ENCODE results near the gene SH3TC2. TPM values are rescaled to one million over a fixed set of nuclear protein-coding genes. Genes with fewer than 3 reads are reported as not detected.

The SH3TC2 gene
- total and polyA plus RNA-seq, 8 donors, result under 0.01 to 3.1 (median 0.46) TPM; not detected in 1

DNA sequence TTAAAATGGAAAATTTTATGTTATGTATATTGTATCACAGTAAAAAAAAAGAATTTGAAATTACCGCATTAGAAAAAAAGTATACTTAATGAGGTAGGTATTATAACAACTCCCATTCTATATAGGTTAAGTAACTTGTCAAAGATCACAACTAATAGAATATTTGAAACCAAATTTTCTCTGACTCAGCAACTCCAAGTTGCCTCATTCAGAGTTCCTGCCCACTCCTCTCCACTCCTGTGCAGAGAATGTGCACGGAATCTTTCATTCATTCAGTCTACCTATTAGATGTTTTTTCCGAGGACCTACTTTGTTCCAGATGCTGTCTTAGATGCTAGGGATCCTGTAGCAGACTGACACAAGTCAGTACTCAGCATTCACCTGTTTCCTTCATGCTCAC is 15.4 kb downstream of the SH3TC2 start:
- TF ChIP-seq EP300 (IDR thresholded peaks at IDR 0.05) (no peak), POLR2A (IDR thresholded peaks at IDR 0.05) (no peak), POLR2AphosphoS5 (IDR thresholded peaks at IDR 0.05) (no peak)
- TF ChIP-seq, protein P1, sequence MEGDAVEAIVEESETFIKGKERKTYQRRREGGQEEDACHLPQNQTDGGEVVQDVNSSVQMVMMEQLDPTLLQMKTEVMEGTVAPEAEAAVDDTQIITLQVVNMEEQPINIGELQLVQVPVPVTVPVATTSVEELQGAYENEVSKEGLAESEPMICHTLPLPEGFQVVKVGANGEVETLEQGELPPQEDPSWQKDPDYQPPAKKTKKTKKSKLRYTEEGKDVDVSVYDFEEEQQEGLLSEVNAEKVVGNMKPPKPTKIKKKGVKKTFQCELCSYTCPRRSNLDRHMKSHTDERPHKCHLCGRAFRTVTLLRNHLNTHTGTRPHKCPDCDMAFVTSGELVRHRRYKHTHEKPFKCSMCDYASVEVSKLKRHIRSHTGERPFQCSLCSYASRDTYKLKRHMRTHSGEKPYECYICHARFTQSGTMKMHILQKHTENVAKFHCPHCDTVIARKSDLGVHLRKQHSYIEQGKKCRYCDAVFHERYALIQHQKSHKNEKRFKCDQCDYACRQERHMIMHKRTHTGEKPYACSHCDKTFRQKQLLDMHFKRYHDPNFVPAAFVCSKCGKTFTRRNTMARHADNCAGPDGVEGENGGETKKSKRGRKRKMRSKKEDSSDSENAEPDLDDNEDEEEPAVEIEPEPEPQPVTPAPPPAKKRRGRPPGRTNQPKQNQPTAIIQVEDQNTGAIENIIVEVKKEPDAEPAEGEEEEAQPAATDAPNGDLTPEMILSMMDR (IDR thresholded peaks at IDR 0.05), result no peak
- intact Hi-C loops (cut with DNase I; ENCODE audit: low total_unique reads), result no loop called here
- H3K36me3 ChIP-seq, result no peaks in the 10 kb centered on the region
- H3K9me3 ChIP-seq, result no peaks in the 10 kb centered on the region
- no peaks in the 10 kb centered on the region for H3K4me1 ChIP-seq
- 87 to 97% (median 91%) methylated on average over 3 of the region's 3 CpGs for WGBS, 5 donors
- no peaks in the 10 kb centered on the region for H3K27me3 ChIP-seq
- H3K27ac ChIP-seq, result no peak overlapping the region
- no peak for DNase-seq
- H3K4me3 ChIP-seq, result no peak overlapping the region

DNA sequence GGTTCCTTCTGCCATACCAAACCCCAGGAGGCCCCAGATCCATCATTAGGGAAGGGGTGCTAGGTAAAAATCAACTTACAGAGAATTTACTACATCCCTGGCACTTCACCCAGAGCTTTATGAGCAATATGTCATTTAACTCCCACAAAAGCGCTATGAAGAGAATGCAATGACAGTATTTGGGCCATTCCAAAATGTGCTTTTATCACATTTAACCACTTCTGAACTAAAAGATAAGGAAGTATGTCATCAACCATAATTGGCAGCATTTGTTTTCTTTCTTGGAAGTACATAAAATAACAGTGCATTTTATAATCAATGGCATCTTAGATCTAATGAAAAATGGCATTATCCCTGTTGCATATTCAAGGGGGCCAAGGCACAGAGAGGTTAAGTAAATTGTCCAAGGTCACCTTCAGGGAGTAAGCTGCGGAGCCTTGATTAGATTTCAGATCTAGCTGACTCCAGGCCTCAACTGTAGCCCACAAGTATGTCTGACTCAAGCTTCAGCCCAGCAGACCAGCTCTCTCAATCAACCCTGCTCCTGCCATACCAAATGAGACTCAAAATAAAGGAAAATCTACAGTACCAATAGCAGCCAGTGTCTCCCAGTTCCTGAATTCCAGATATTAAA is 16.5 kb downstream of the SH3TC2 start:
- whole genome bisulfite sequencing, 5 donors, result 71 to 87% (median 80%) methylated on average over 2 of the region's 2 CpGs
- Histone ChIP-seq H3K27ac (no peak overlapping the region), H3K9me3 (no peaks in the 10 kb centered on the region), H3K4me3 (no peak overlapping the region), H3K36me3 (no peaks in the 10 kb centered on the region), H3K4me1 (no peaks in the 10 kb centered on the region), H3K27me3 (no peaks in the 10 kb centered on the region)
- DNase-seq, result no peak
- TF ChIP-seq POLR2A (IDR thresholded peaks at IDR 0.05), result no peak
- no peak for TF ChIP-seq EP300 (IDR thresholded peaks at IDR 0.05)
- no peak for TF ChIP-seq POLR2AphosphoS5 (IDR thresholded peaks at IDR 0.05)
- TF ChIP-seq, protein P1 (IDR thresholded peaks at IDR 0.05), result no peak
- intact Hi-C loops (cut with DNase I; ENCODE audit: low total_unique reads), result no loop called here

DNA sequence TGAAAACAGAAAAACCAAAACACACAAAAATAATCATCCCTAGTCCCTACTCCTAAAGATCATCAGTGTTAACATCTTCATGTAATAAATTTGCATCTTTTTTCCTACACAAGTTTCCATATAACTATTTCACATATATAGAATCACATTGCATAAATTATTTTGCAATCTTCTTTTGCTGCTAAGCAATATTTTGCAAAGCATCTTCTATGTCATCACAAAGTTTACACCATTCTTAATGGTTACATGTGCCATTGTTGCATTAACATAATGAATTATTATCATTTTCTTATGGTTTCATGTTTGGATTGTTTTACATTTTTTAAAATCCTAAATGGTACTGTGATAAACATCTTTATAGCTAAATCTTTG is 17.8 kb downstream of the SH3TC2 start:
- no peaks in the 10 kb centered on the region for H3K27me3 ChIP-seq
- no peaks in the 10 kb centered on the region for H3K36me3 ChIP-seq
- H3K4me3 ChIP-seq, result no peak overlapping the region
- no peak for DNase-seq
- H3K27ac ChIP-seq, result no peak overlapping the region
- H3K9me3 ChIP-seq, result no peaks in the 10 kb centered on the region
- H3K4me1 ChIP-seq, result peaks cover 0 to 2% (median 0%) of the 10 kb centered on the region in 4 donors
- TF ChIP-seq POLR2A (IDR thresholded peaks at IDR 0.05) (no peak), POLR2AphosphoS5 (IDR thresholded peaks at IDR 0.05) (no peak), EP300 (IDR thresholded peaks at IDR 0.05) (no peak)
- TF ChIP-seq, protein P1 (IDR thresholded peaks at IDR 0.05), result no peak
- intact Hi-C loops (cut with DNase I; ENCODE audit: low total_unique reads), result no loop called here

DNA sequence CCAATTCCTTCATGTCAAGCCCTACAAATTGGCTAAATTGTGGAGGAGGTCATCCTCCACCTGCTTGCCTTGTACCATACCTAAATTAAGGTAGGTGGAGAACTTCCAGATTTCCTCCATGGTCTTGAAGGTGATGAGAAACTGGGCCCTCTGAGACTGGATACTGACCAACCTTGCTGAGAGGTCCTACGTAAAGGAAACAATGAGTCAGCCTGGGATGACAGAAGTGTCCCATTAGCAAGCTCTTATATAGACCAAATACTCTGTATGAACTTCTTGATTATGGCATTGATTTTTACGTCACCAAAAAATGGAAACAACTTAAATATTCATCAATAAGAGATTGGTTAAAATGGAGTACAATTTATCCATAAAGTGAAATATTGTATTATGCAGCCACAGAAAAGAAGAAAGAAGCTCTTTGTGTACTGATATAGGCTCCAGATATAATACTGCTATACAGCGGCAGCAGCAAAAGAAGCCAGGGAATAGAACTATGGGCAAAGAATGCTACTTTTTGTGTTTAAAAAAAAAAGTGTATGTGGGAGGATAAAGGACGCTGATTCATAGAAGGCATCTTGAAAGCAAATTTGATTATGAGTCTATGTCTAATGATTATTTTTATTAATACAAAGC is 18.3 kb downstream of the SH3TC2 start:
- TF ChIP-seq POLR2AphosphoS5 (IDR thresholded peaks at IDR 0.05) (no peak), POLR2A (IDR thresholded peaks at IDR 0.05) (no peak), EP300 (IDR thresholded peaks at IDR 0.05) (no peak)
- TF ChIP-seq, protein P1 (IDR thresholded peaks at IDR 0.05), result no peak
- Histone ChIP-seq H3K9me3 (no peaks in the 10 kb centered on the region), H3K27ac (no peak overlapping the region), H3K36me3 (no peaks in the 10 kb centered on the region), H3K4me1 (peaks cover 0 to 3% (median under 1%) of the 10 kb centered on the region in 4 donors), H3K4me3 (no peak overlapping the region), H3K27me3 (no peaks in the 10 kb centered on the region)
- intact Hi-C loops (cut with DNase I; ENCODE audit: low total_unique reads), result no loop called here
- no peak for DNase-seq
- 90 to 94% (median 91%) methylated on average over 4 of the region's 4 CpGs for WGBS, 5 donors
